H9 (cell line): ENCODE results near the gene FASTKD2. TPM values are rescaled to one million over a fixed set of nuclear protein-coding genes. Genes with fewer than 3 reads are reported as not detected.

ENCODE experiments used
- DNase-seq: peaks from one replicate; pipeline ENCODE4 v3.0.0-alpha.2; 2017
- H2AFZ ChIP-seq: one replicate; pipeline ENCODE4 v1.6.1; 2013; ENCODE audit warnings: mild to moderate bottlenecking, low read length, control low read depth, moderate library complexity
- H2AK5ac ChIP-seq: 2 replicates; pipeline ENCODE4 v1.6.1; 2013; ENCODE audit warnings: low read length, control low read depth, mixed read lengths; ENCODE audit not compliant: insufficient read length
- H2BK120ac ChIP-seq: one replicate; pipeline ENCODE4 v1.6.1; 2013; ENCODE audit warnings: low read depth, mild to moderate bottlenecking, low read length, control low read depth, inconsistent platforms; ENCODE audit not compliant: poor library complexity, severe bottlenecking
- H2BK12ac ChIP-seq: 2 replicates; pipeline ENCODE4 v1.6.1; 2013; ENCODE audit warnings: low read length, control low read depth, mixed read lengths, low read depth; ENCODE audit not compliant: insufficient read length
- H2BK15ac ChIP-seq: 2 replicates; pipeline ENCODE4 v1.6.1; 2013; ENCODE audit warnings: low read depth, low read length, control low read depth
- H2BK20ac ChIP-seq: one replicate; pipeline ENCODE4 v1.6.1; 2013; ENCODE audit warnings: low read depth, mild to moderate bottlenecking, low read length, control low read depth, inconsistent platforms; ENCODE audit not compliant: poor library complexity, severe bottlenecking
- H2BK5ac ChIP-seq: 2 replicates; pipeline ENCODE4 v1.6.1; 2013; ENCODE audit warnings: low read length, control low read depth, mixed read lengths; ENCODE audit not compliant: insufficient read length
- H3K14ac ChIP-seq: 2 replicates; pipeline ENCODE4 v1.6.1; 2013; ENCODE audit warnings: low read length, control low read depth; ENCODE audit not compliant: insufficient read depth
- H3K18ac ChIP-seq: 2 replicates; pipeline ENCODE4 v1.6.1; 2013; ENCODE audit warnings: low read depth, mild to moderate bottlenecking, mixed read lengths, low read length, control low read depth; ENCODE audit not compliant: insufficient read length
- H3K23ac ChIP-seq: 2 replicates; pipeline ENCODE4 v1.6.1; 2013; ENCODE audit warnings: low read length, control low read depth, mixed read lengths, low read depth; ENCODE audit not compliant: insufficient read length
- H3K23me2 ChIP-seq: 2 replicates; pipeline ENCODE4 v1.6.1; 2013; ENCODE audit warnings: low read depth, mild to moderate bottlenecking, mixed read lengths, low read length, control low read depth; ENCODE audit not compliant: insufficient read length, poor library complexity, severe bottlenecking
- H3K27ac ChIP-seq: 2 replicates; pipeline ENCODE4 v1.5.1; 2013; ENCODE audit warnings: low read length, control low read depth, mixed read lengths, low read depth; ENCODE audit not compliant: insufficient read length
- H3K27me3 ChIP-seq: 2 replicates; pipeline ENCODE4 v1.6.1; 2013; ENCODE audit warnings: low read length, control low read depth, inconsistent platforms; ENCODE audit not compliant: insufficient read depth
- H3K4ac ChIP-seq: 2 replicates; pipeline ENCODE4 v1.6.1; 2013; ENCODE audit warnings: low read depth, mild to moderate bottlenecking, control low read depth, inconsistent platforms, low read length, moderate library complexity
- H3K4me1 ChIP-seq: 2 replicates; pipeline ENCODE4 v1.6.1; 2013; ENCODE audit warnings: low read length, control low read depth, inconsistent platforms; ENCODE audit not compliant: insufficient read depth
- H3K4me2 ChIP-seq: 2 replicates; pipeline ENCODE4 v1.6.1; 2013; ENCODE audit warnings: low read length, control low read depth, mixed read lengths; ENCODE audit not compliant: insufficient read length, insufficient read depth
- H3K56ac ChIP-seq: 2 replicates; pipeline ENCODE4 v1.6.1; 2013; ENCODE audit warnings: low read depth, mild to moderate bottlenecking, mixed read lengths, low read length, control low read depth; ENCODE audit not compliant: insufficient read length
- H3K79me1 ChIP-seq: 2 replicates; pipeline ENCODE4 v1.6.1; 2013; ENCODE audit warnings: low read depth, mild to moderate bottlenecking, moderate library complexity, low read length, control low read depth, inconsistent platforms; ENCODE audit not compliant: insufficient read depth, poor library complexity, severe bottlenecking
- H3K79me2 ChIP-seq: 2 replicates; pipeline ENCODE4 v1.6.1; 2013; ENCODE audit warnings: low read length, control low read depth, inconsistent platforms; ENCODE audit not compliant: insufficient read depth
- H3K9ac ChIP-seq: 2 replicates; pipeline ENCODE4 v1.6.1; 2013; ENCODE audit warnings: low read length, control low read depth, mixed read lengths; ENCODE audit not compliant: insufficient read length; ENCODE audit errors: extremely low read depth
- H3K9me3 ChIP-seq: one replicate; pipeline ENCODE4 v1.6.1; 2013; ENCODE audit warnings: low read depth, low read length, inconsistent platforms; ENCODE audit not compliant: control insufficient read depth
- H3T11ph ChIP-seq: one replicate; pipeline ENCODE4 v1.6.1; 2013; ENCODE audit warnings: mild to moderate bottlenecking, low read length, control low read depth, inconsistent platforms
- H4K20me1 ChIP-seq: one replicate; pipeline ENCODE4 v1.6.1; 2013; ENCODE audit not compliant: control insufficient read depth, insufficient read length, insufficient read depth
- H4K5ac ChIP-seq: 2 replicates; pipeline ENCODE4 v1.6.1; 2013; ENCODE audit warnings: low read depth, mild to moderate bottlenecking, mixed read lengths, low read length, control low read depth; ENCODE audit not compliant: insufficient read length
- H4K8ac ChIP-seq: replicated peaks from 2 replicates; pipeline ENCODE4 v1.6.1; 2013; ENCODE audit warnings: low read length, control low read depth, mixed read lengths, low read depth; ENCODE audit not compliant: insufficient read length
- H4K91ac ChIP-seq: 2 replicates; pipeline ENCODE4 v1.6.1; 2013; ENCODE audit warnings: low read depth, mild to moderate bottlenecking, moderate library complexity, mixed read lengths, low read length, control low read depth; ENCODE audit not compliant: insufficient read length
- H3K27ac Mint-ChIP-seq, 3 experiments: 2 replicates in 2 of 3; 3 replicates in 1 of 3; pipeline ENCODE4 v1.8.0; 2020 to 2021; ENCODE audit warnings: mixed read lengths in 3 of 3, mild to moderate bottlenecking in 1 of 3, moderate library complexity in 1 of 3
- H3K27me3 Mint-ChIP-seq: 2 replicates; pipeline ENCODE4 v1.8.0; 2021; ENCODE audit warnings: low read depth, mild to moderate bottlenecking, moderate library complexity, mixed read lengths
- H3K36me3 Mint-ChIP-seq, 3 experiments: 2 replicates in 2 of 3; 3 replicates in 1 of 3; pipeline ENCODE4 v1.8.0; 2020 to 2021; ENCODE audit warnings: low read depth in 3 of 3, mixed read lengths in 3 of 3; ENCODE audit not compliant: insufficient read depth in 1 of 3
- H3K4me1 Mint-ChIP-seq, 2 experiments: 2 replicates each; pipeline ENCODE4 v1.8.0; 2020; ENCODE audit warnings: mixed read lengths in 2 of 2
- H3K4me3 Mint-ChIP-seq, 2 experiments: 2 replicates in 1 of 2; 3 replicates in 1 of 2; pipeline ENCODE4 v1.8.0; 2020 to 2021; ENCODE audit warnings: mild to moderate bottlenecking in 2 of 2, mixed read lengths in 2 of 2, moderate library complexity in 1 of 2
- H3K9me3 Mint-ChIP-seq, 2 experiments: 2 replicates in 1 of 2; 3 replicates in 1 of 2; pipeline ENCODE4 v1.8.0; 2020; ENCODE audit warnings: mild to moderate bottlenecking in 2 of 2, mixed read lengths in 2 of 2, moderate library complexity in 1 of 2
- CTCF ChIP-seq: fragments of 200-600 bp; sonication (generic); conservative IDR thresholded peaks from 3 replicates; pipeline ENCODE4 v1.8.0; 2021; ENCODE audit warnings: antibody characterized with exemption, mild to moderate bottlenecking
- WGBS: extraction: QIAGEN DNeasy Blood & Tissue Kit; methylation state at CpG from one replicate; pipeline ENCODE4 v1.1.7; 2013; ENCODE audit warnings: missing lambda C conversion rate, low lambda C conversion rate, mixed read lengths; ENCODE audit not compliant: insufficient read length; ENCODE audit errors: extremely low coverage; 5-methylcytosine and 5-hydroxymethylcytosine counted together
- total RNA-seq: library from RNA; stranded (reverse); gene quantifications from 2 replicates; pipeline ENCODE4 v1.2.1, GENCODE V29; 2021

The FASTKD2 gene
- total RNA-seq, 1 experiment from 2014 or later: 39.2 TPM

GRCh38 chr2:206801418-206802189, 36.2 kb downstream of the FASTKD2 start:
- Histone ChIP-seq H4K91ac (no peak overlapping the region), H3K9ac (no peak overlapping the region), H3K56ac (no peak overlapping the region), H2AFZ (no peak overlapping the region), H3K27ac (peak overlapping the region; percentile 20), H4K8ac (no peak overlapping the region), H4K20me1 (no peaks in the 10 kb centered on the region), H3K23me2 (no peaks in the 10 kb centered on the region), H3K4ac (no peak overlapping the region; the same call in 1 of the 2 replicates), H3K9me3 (no peaks in the 10 kb centered on the region), H3K23ac (no peak overlapping the region), H2BK15ac (no peak overlapping the region), H2BK120ac (no peak overlapping the region), H2BK12ac (no peak overlapping the region), H3K79me2 (no peaks in the 10 kb centered on the region), H3K4me1 (peaks cover 15% of the 10 kb centered on the region), H3T11ph (peak overlapping the region; percentile 2), H3K27me3 (no peaks in the 10 kb centered on the region), H2BK20ac (no peak overlapping the region), H2BK5ac (no peak overlapping the region), H3K14ac (peak overlapping the region; percentile 54; the same call in 1 of the 2 replicates), H3K18ac (peak overlapping the region; percentile 15), H2AK5ac (no peak overlapping the region), H4K5ac (no peak overlapping the region), H3K79me1 (no peaks in the 10 kb centered on the region), H3K4me2 (peak overlapping the region; percentile 8)
- Mint-ChIP-seq H3K4me3 (no peak overlapping the region), H3K27ac (peak overlapping the region in 1 of 3 experiments; percentile 79; a peak in 3 of 7 replicates), H3K4me1 (peaks cover 37 to 67% of the 10 kb centered on the region in 2 experiments), H3K36me3 (peaks cover 0 to 12% (median 0%) of the 10 kb centered on the region in 3 experiments; a peak in 2 of 7 replicates), H3K27me3 (no peaks in the 10 kb centered on the region), H3K9me3 (no peaks in the 10 kb centered on the region)
- DNase-seq: no peak
- no peak for TF ChIP-seq CTCF
- WGBS: no CpG with 5 or more reads among the region's 9 CpGs
